Keratinocyte (primary cell): ENCODE results near the gene HTR2B. TPM values are rescaled to one million over a fixed set of nuclear protein-coding genes. Genes with fewer than 3 reads are reported as not detected.

Experiments
- DNase-seq: peaks from one replicate; pipeline ENCODE4 v3.0.0-alpha.2; 2011; ENCODE audit warnings: low read depth, missing footprints, low spot score
- FAIRE-seq: peaks from 2 replicates; lab custom pipeline; 2011; peaks lifted over from hg19 to GRCh38; lab: Jason Lieb, UNC
- H2AFZ ChIP-seq: 2 replicates; pipeline ENCODE4 v1.6.0; 2012; ENCODE audit warnings: low read length, control low read depth, inconsistent platforms; ENCODE audit not compliant: control insufficient read depth
- H3K27ac ChIP-seq: 2 replicates; pipeline ENCODE4 v1.5.1; 2011; ENCODE audit warnings: low read length; ENCODE audit not compliant: control insufficient read depth, insufficient read depth
- H3K27me3 ChIP-seq: 3 replicates; pipeline ENCODE4 v1.6.0; 2011; ENCODE audit warnings: low read length; ENCODE audit not compliant: control insufficient read depth, insufficient read depth; ENCODE audit errors: extremely low read depth
- H3K36me3 ChIP-seq, 2 experiments: 2 replicates in 1 of 2; 3 replicates in 1 of 2; pipeline ENCODE4 v1.5.1; 2011; ENCODE audit warnings: low read length in 2 of 2, mild to moderate bottlenecking in 1 of 2; ENCODE audit not compliant: control insufficient read depth in 2 of 2, insufficient read depth in 2 of 2; ENCODE audit errors: extremely low read depth in 1 of 2
- H3K4me1 ChIP-seq: 3 replicates; pipeline ENCODE4 v1.5.1; 2011; ENCODE audit warnings: low read length; ENCODE audit not compliant: control insufficient read depth, insufficient read depth; ENCODE audit errors: extremely low read depth
- H3K4me2 ChIP-seq: 3 replicates; pipeline ENCODE4 v1.6.0; 2011; ENCODE audit warnings: low read depth, low read length; ENCODE audit not compliant: control insufficient read depth, insufficient read depth; ENCODE audit errors: extremely low read depth
- H3K4me3 ChIP-seq, 3 experiments: fragments of 200-600 bp in 1 of 3; sonication (generic) in 1 of 3; 2 replicates in 2 of 3; 3 replicates in 1 of 3; pipeline ENCODE4 v1.5.1; 2011 to 2016; ENCODE audit warnings: low read length in 3 of 3, mild to moderate bottlenecking in 3 of 3, control low read depth in 2 of 3, inconsistent platforms in 1 of 3, low read depth in 1 of 3, mixed read lengths in 1 of 3, mixed run types in 1 of 3, moderate library complexity in 1 of 3; ENCODE audit not compliant: control insufficient read depth in 2 of 3, insufficient read depth in 2 of 3; ENCODE audit errors: extremely low read depth in 1 of 3
- H3K79me2 ChIP-seq: 2 replicates; pipeline ENCODE4 v1.6.0; 2012; ENCODE audit warnings: low read length; ENCODE audit not compliant: control insufficient read depth, insufficient read depth
- H3K9ac ChIP-seq: 3 replicates; pipeline ENCODE4 v1.6.0; 2011; ENCODE audit warnings: low read length; ENCODE audit not compliant: control insufficient read depth, insufficient read depth; ENCODE audit errors: extremely low read depth
- H3K9me1 ChIP-seq: 3 replicates; pipeline ENCODE4 v1.6.0; 2011; ENCODE audit warnings: low read length; ENCODE audit not compliant: control insufficient read depth, insufficient read depth; ENCODE audit errors: extremely low read depth
- H3K9me3 ChIP-seq: 2 replicates; pipeline ENCODE4 v1.5.1; 2012; ENCODE audit warnings: low read depth, low read length; ENCODE audit not compliant: control insufficient read depth
- H4K20me1 ChIP-seq: 3 replicates; pipeline ENCODE4 v1.6.0; 2011; ENCODE audit warnings: low read length; ENCODE audit not compliant: control insufficient read depth, insufficient read depth; ENCODE audit errors: extremely low read depth
- EZH2 ChIP-seq: IDR thresholded peaks from one replicate; pipeline ENCODE4 v1.6.1; 2012; ENCODE audit warnings: inconsistent platforms, mild to moderate bottlenecking, low read length, moderate library complexity
- dilution Hi-C: fragments of 300-500 bp; cut with MboI; formaldehyde crosslinking; loops from one replicate; pipeline ENCODE4 v1.7.0; 2020; ENCODE audit warnings: low sequenced_read_pairs; ENCODE audit not compliant: extremely low pct_ligation_motif_present
- polyA plus RNA-seq, 5 experiments: library from polyadenylated mRNA; depleted of rRNA in 3 of 5; stranded (reverse) in 3 of 5; stranded (forward) in 1 of 5; unstranded in 1 of 5; fragments of >200 nt; gene quantifications; 1 replicate in 1 of 5; 2 replicates in 3 of 5; 3 replicates in 1 of 5; pipeline versions ENCODE4 v1.2.1 to v1.2.3, GENCODE V29; 2011 to 2012; ENCODE audit warnings: missing spikeins in 2 of 5, low read depth in 1 of 5, low replicate concordance in 1 of 5
- TF ChIP-seq, protein P1 (sequence below), 3 experiments: IDR thresholded peaks in 1 of 3; conservative IDR thresholded peaks in 1 of 3; optimal IDR thresholded peaks in 1 of 3; 2 replicates in 2 of 3; 3 replicates in 1 of 3; pipeline versions ENCODE3 to v1.5.1; 2011; ENCODE audit warnings: low read length in 3 of 3, mild to moderate bottlenecking in 3 of 3, moderate library complexity in 2 of 3, control low read depth in 1 of 3, inconsistent platforms in 1 of 3; ENCODE audit not compliant: insufficient read depth in 2 of 3; ENCODE audit errors: extremely low read depth in 1 of 3

The HTR2B gene
- polyA plus RNA-seq, 1 donor (not counting 4 experiments of a cell fraction or from before 2014, with no cell fraction given) = not detected

DNA sequence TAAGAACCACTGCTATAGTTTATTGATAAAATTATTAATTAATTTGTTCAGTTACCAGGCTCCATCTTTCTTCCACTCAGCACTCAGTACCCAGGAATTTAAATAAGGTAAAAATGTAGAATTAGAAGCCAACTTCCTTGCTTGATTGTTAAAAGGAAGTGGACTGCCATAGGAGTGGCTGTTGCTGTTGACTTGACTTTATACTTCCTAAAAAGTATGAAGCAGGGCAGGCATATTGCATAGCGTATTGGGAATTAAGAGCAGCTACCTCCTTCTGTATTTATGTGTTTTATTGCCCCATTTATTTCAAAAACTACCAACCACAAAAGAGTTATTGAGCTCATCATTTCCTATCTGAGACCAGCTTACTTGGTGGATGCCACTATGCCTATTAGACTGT, 40.3 kb downstream of the HTR2B start:
- Histone ChIP-seq H3K27ac (no peak overlapping the region), H3K9ac (no peak overlapping the region), H3K36me3 (peaks cover 26 to 33% of the 10 kb centered on the region in 2 experiments), H3K4me2 (no peak overlapping the region), H3K9me1 (no peaks in the 10 kb centered on the region), H3K27me3 (no peaks in the 10 kb centered on the region), H3K9me3 (no peaks in the 10 kb centered on the region), H4K20me1 (no peaks in the 10 kb centered on the region), H3K79me2 (no peaks in the 10 kb centered on the region), H3K4me1 (no peaks in the 10 kb centered on the region), H3K4me3 (no peak overlapping the region), H2AFZ (no peak overlapping the region)
- dilution Hi-C loops = no loop called here
- DNase-seq = no peak
- TF ChIP-seq EZH2 = no peak
- TF ChIP-seq, protein P1, sequence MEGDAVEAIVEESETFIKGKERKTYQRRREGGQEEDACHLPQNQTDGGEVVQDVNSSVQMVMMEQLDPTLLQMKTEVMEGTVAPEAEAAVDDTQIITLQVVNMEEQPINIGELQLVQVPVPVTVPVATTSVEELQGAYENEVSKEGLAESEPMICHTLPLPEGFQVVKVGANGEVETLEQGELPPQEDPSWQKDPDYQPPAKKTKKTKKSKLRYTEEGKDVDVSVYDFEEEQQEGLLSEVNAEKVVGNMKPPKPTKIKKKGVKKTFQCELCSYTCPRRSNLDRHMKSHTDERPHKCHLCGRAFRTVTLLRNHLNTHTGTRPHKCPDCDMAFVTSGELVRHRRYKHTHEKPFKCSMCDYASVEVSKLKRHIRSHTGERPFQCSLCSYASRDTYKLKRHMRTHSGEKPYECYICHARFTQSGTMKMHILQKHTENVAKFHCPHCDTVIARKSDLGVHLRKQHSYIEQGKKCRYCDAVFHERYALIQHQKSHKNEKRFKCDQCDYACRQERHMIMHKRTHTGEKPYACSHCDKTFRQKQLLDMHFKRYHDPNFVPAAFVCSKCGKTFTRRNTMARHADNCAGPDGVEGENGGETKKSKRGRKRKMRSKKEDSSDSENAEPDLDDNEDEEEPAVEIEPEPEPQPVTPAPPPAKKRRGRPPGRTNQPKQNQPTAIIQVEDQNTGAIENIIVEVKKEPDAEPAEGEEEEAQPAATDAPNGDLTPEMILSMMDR (optimal IDR thresholded peaks at IDR 0.05 in 1 of 3, IDR thresholded peaks at IDR 0.05 in 1 of 3, conservative IDR thresholded peaks at IDR 0.05 in 1 of 3; ENCODE audit: extremely low read depth in 1 of 3, insufficient read depth in 2 of 3, low read length in 3 of 3) = no peak
- FAIRE-seq = no peak

DNA sequence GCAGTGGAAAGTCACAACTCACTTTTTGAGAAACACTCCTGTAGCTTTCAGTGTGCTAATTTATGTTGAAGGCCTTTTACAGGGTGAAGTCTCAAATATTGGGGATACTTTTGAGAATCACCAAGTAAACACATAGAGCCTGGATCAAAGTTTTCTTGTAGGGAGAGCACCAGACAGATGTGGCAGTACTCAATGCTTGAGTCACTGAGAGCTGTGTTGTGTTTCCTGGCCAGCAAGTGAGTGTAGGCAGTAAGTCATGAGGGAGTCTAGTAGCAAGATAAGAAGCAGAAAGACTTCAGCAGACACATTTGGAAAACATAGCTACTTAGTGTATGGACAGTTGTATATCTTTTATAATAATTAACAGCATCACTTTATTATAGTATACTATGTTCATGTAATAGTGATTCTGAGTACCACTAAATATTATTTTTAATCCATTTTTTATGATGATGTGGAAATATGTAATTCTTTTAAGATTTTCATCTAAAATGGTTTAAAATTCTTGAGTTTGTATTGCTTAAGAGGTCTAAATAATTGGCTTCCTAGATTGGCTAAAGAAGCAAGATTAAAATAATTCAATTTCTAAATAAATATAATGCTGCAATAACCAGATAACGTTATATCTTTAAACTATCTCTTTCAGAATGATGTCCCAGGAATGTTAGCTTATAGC, 55.3 kb downstream of the HTR2B start:
- DNase-seq (no peak), FAIRE-seq (no peak)
- TF ChIP-seq, protein P1 (optimal IDR thresholded peaks at IDR 0.05 in 1 of 3, IDR thresholded peaks at IDR 0.05 in 1 of 3, conservative IDR thresholded peaks at IDR 0.05 in 1 of 3; ENCODE audit: extremely low read depth in 1 of 3, insufficient read depth in 2 of 3, low read length in 3 of 3) = no peak
- no peak for TF ChIP-seq EZH2
- Histone ChIP-seq H3K36me3 (peaks cover 19 to 20% of the 10 kb centered on the region in 2 experiments), H3K9ac (no peak overlapping the region), H3K4me2 (no peak overlapping the region), H4K20me1 (no peaks in the 10 kb centered on the region), H3K9me3 (no peaks in the 10 kb centered on the region), H3K4me1 (no peaks in the 10 kb centered on the region), H3K27ac (no peak overlapping the region), H3K4me3 (no peak overlapping the region), H3K79me2 (no peaks in the 10 kb centered on the region), H3K27me3 (no peaks in the 10 kb centered on the region), H2AFZ (no peak overlapping the region), H3K9me1 (no peaks in the 10 kb centered on the region)
- dilution Hi-C loops = no loop called here
